Measurements from ENCODE around the gene RFX2.

RFX2 gene

GRCh38 chr19:6090634-6091033, 19.7 kb downstream of the RFX2 start:
- TF ChIP-seq CTCF (IDR thresholded peaks at IDR 0.05; ENCODE audit: low read depth, low read length, poor library complexity, severe bottlenecking) (no peak), EZH2phosphoT487 (IDR thresholded peaks at IDR 0.05; ENCODE audit: borderline replicate concordance, low read length) (no peak)
- Histone ChIP-seq H3K4me2 (ENCODE audit: low read length) (no peak overlapping the region), H3K9me2 (replicated peaks; ENCODE audit: control insufficient read depth, low read length) (no peaks in the 10 kb centered on the region), H3F3A (ENCODE audit: control insufficient read depth, insufficient read depth) (no peaks in the 10 kb centered on the region), H4K20me1 (ENCODE audit: control insufficient read depth, insufficient read depth, low read depth, low read length) (no peaks in the 10 kb centered on the region), H3K79me2 (ENCODE audit: control insufficient read depth, low read length) (no peaks in the 10 kb centered on the region), H3K4me3 (ENCODE audit: low read length) (no peak overlapping the region), H3K4me1 (ENCODE audit: control insufficient read depth, low read length) (peaks cover 20% of the 10 kb centered on the region), H3K27ac (ENCODE audit: low read depth, low read length) (no peak overlapping the region), H3K27me3 (ENCODE audit: control insufficient read depth, low read length) (peaks cover 27% of the 10 kb centered on the region), H3K9me3 (ENCODE audit: control insufficient read depth, insufficient read depth, low read length) (no peaks in the 10 kb centered on the region), H3K36me3 (ENCODE audit: control insufficient read depth, low read length) (no peaks in the 10 kb centered on the region)

DNA sequence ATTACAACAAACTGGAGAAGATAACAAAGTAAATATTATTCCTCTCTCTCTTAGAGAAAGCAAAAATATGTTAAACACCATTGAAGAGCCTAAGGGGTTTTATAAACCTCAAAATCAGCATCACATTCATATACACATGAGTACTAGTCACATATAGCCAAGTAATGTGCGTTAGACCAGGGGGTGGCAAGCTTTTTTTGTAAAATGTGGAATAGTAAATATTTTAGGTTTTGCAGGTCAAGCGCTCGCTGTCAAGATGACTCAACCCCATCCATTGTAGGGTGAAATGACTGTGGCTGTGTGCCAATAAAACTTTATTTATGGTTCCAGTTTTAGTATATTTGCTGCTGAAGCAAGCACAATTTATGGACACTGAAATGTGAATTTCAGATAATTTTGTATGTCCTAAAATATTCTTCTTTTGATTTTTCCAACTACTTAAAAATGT, 21.7 kb downstream of the RFX2 start:
- Histone ChIP-seq H3K4me2 (ENCODE audit: low read length) (no peak overlapping the region), H3F3A (ENCODE audit: control insufficient read depth, insufficient read depth) (no peaks in the 10 kb centered on the region)

DNA sequence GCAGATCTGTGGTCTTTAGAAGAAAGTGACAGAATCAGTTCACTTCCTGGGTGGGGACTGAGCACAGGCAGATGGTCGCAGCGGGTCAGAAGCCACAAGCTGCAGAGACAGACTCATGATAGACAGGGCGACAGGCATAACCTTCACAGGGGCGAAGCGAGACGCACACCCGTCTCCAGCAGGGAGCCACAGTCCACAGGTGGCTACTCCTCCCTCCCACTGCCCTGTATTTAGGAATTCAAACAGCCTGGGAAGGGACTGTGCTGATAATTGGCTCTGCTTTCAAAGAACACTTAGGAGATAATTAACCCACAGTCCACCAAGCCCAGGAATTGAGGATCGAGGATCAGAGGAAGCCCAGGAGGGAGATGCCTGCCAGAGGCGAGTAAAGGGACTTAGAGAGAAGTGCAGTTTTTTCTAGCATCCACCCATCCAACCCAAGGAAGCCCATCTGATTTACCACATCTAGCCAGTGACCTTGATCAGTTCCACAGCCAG, 23.2 kb downstream of the RFX2 start:
- H3K4me2 ChIP-seq (ENCODE audit: low read length) = peak overlapping the region; percentile 15
- no peaks in the 10 kb centered on the region for H3K36me3 ChIP-seq (ENCODE audit: control insufficient read depth, low read length)
- H3K4me1 ChIP-seq (ENCODE audit: control insufficient read depth, low read length) = peaks cover 20% of the 10 kb centered on the region
- H3K79me2 ChIP-seq (ENCODE audit: control insufficient read depth, low read length) = no peaks in the 10 kb centered on the region
- no peaks in the 10 kb centered on the region for H3K9me3 ChIP-seq (ENCODE audit: control insufficient read depth, insufficient read depth, low read length)
- H3F3A ChIP-seq (ENCODE audit: control insufficient read depth, insufficient read depth) = no peaks in the 10 kb centered on the region
- no peaks in the 10 kb centered on the region for H3K9me2 ChIP-seq (replicated peaks; ENCODE audit: control insufficient read depth, low read length)
- H3K4me3 ChIP-seq (ENCODE audit: low read length) = no peak overlapping the region
- no peak overlapping the region for H3K27ac ChIP-seq (ENCODE audit: low read depth, low read length)
- peaks cover 30% of the 10 kb centered on the region for H3K27me3 ChIP-seq (ENCODE audit: control insufficient read depth, low read length)
- no peaks in the 10 kb centered on the region for H4K20me1 ChIP-seq (ENCODE audit: control insufficient read depth, insufficient read depth, low read depth, low read length)
- TF ChIP-seq CTCF (IDR thresholded peaks at IDR 0.05; ENCODE audit: low read depth, low read length, poor library complexity, severe bottlenecking) (no peak), EZH2phosphoT487 (IDR thresholded peaks at IDR 0.05; ENCODE audit: borderline replicate concordance, low read length) (no peak)

More for the DNA sequence above, 21.7 kb downstream of the RFX2 start:
- Histone ChIP-seq H4K20me1 (ENCODE audit: control insufficient read depth, insufficient read depth, low read depth, low read length) (no peaks in the 10 kb centered on the region), H3K4me1 (ENCODE audit: control insufficient read depth, low read length) (peaks cover 20% of the 10 kb centered on the region), H3K36me3 (ENCODE audit: control insufficient read depth, low read length) (no peaks in the 10 kb centered on the region), H3K9me3 (ENCODE audit: control insufficient read depth, insufficient read depth, low read length) (no peaks in the 10 kb centered on the region), H3K79me2 (ENCODE audit: control insufficient read depth, low read length) (no peaks in the 10 kb centered on the region), H3K9me2 (replicated peaks; ENCODE audit: control insufficient read depth, low read length) (no peaks in the 10 kb centered on the region), H3K27ac (ENCODE audit: low read depth, low read length) (no peak overlapping the region), H3K4me3 (ENCODE audit: low read length) (no peak overlapping the region), H3K27me3 (ENCODE audit: control insufficient read depth, low read length) (peaks cover 30% of the 10 kb centered on the region)
- TF ChIP-seq EZH2phosphoT487 (IDR thresholded peaks at IDR 0.05; ENCODE audit: borderline replicate concordance, low read length) (no peak), CTCF (IDR thresholded peaks at IDR 0.05; ENCODE audit: low read depth, low read length, poor library complexity, severe bottlenecking) (no peak)

Measured in DOHH2 (cell line).